ENCODE data around the gene SH3RF3.

Gene SH3RF3

GRCh38 chr2:109466674-109467575, 337.9 kb downstream of the SH3RF3 start:
- DNase-seq, result no peak

- DNase-seq, result no peak
Observed at GRCh38 chr2:109467701-109468100, 338.7 kb downstream of the SH3RF3 start.

GRCh38 chr2:109468893-109469292, 339.9 kb downstream of the SH3RF3 start:
- no peak for DNase-seq

- no peak for DNase-seq
Observed at GRCh38 chr2:109471658-109472057, 342.7 kb downstream of the SH3RF3 start.

GRCh38 chr2:109472331-109472959, 343.4 kb downstream of the SH3RF3 start:
- DNase-seq, result no peak

GRCh38 chr2:109472974-109473373, 344.0 kb downstream of the SH3RF3 start:
- DNase-seq, result no peak

GRCh38 chr2:109473616-109474318, 344.8 kb downstream of the SH3RF3 start:
- DNase-seq, result no peak

GRCh38 chr2:109474319-109474825, 345.4 kb downstream of the SH3RF3 start:
- no peak for DNase-seq

GRCh38 chr2:109475531-109476210, 346.7 kb downstream of the SH3RF3 start:
- DNase-seq, result no peak

- no peak for DNase-seq
Observed at GRCh38 chr2:109476641-109477441, 347.8 kb downstream of the SH3RF3 start.

GRCh38 chr2:109478906-109479493, 350.0 kb downstream of the SH3RF3 start:
- no peak for DNase-seq

GRCh38 chr2:109479804-109480203, 350.8 kb downstream of the SH3RF3 start:
- DNase-seq, result no peak

GRCh38 chr2:109480486-109481195, 351.6 kb downstream of the SH3RF3 start:
- no peak for DNase-seq

- no peak for DNase-seq
Observed at GRCh38 chr2:109481196-109481555, 352.2 kb downstream of the SH3RF3 start.

- DNase-seq, result no peak
Observed at GRCh38 chr2:109481599-109481998, 352.6 kb downstream of the SH3RF3 start.

GRCh38 chr2:109482361-109482861, 353.4 kb downstream of the SH3RF3 start:
- DNase-seq, result peak; percentile 6

- DNase-seq, result no peak
Observed at GRCh38 chr2:109486711-109487535, 357.9 kb downstream of the SH3RF3 start.

GRCh38 chr2:109487536-109487869, 358.5 kb downstream of the SH3RF3 start:
- no peak for DNase-seq

GRCh38 chr2:109487871-109488655, 359.1 kb downstream of the SH3RF3 start:
- DNase-seq, result no peak

Measured in OCI-M1 (cell line).